ENCODE results near the gene ABHD1.
A peak's percentile ranks its signal among the peaks of the same experiment; 100 is the strongest.

GRCh38 chr2:27133905-27134780 is 10.5 kb downstream of the ABHD1 start, which contains the start of gene PREB:
- peak; percentile 22 for TF ChIP-seq CTCF (IDR thresholded peaks at IDR 0.05; ENCODE audit: insufficient read depth, low read depth, low read length)
- TF ChIP-seq EZH2 (IDR thresholded peaks at IDR 0.05; ENCODE audit: insufficient read depth, low read length) = no peak

All from astrocyte (in vitro differentiated cells and primary cell).